ENCODE results near the gene NAGK.

DNA sequence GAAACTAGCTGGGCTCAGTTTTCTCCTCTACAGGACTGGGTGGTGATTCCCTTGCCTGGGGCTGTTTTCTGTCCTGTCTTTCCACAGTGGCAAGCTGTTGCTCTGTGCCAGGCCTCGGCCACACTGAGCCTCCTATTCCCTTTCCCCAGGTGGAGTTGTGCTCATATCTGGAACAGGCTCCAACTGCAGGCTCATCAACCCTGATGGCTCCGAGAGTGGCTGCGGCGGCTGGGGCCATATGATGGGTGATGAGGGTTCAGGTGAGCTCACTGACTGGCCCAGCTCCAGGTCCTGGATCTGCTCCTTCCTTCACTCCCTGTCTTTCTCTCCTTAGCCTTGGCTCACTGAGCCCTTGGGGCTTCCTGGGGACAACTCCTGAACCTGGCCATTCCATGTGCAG, 4.0 kb downstream of the NAGK start:
- TF ChIP-seq, protein P1, sequence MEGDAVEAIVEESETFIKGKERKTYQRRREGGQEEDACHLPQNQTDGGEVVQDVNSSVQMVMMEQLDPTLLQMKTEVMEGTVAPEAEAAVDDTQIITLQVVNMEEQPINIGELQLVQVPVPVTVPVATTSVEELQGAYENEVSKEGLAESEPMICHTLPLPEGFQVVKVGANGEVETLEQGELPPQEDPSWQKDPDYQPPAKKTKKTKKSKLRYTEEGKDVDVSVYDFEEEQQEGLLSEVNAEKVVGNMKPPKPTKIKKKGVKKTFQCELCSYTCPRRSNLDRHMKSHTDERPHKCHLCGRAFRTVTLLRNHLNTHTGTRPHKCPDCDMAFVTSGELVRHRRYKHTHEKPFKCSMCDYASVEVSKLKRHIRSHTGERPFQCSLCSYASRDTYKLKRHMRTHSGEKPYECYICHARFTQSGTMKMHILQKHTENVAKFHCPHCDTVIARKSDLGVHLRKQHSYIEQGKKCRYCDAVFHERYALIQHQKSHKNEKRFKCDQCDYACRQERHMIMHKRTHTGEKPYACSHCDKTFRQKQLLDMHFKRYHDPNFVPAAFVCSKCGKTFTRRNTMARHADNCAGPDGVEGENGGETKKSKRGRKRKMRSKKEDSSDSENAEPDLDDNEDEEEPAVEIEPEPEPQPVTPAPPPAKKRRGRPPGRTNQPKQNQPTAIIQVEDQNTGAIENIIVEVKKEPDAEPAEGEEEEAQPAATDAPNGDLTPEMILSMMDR (IDR thresholded peaks at IDR 0.05) = no peak
- TF ChIP-seq POLR2AphosphoS5 (IDR thresholded peaks at IDR 0.05) (no peak), POLR2A (IDR thresholded peaks at IDR 0.05) (no peak)

Measured in transverse colon (tissue), 4 donors.